K562 (cell line): Measurements from ENCODE around the gene MYO1H. TPM values are rescaled to one million over a fixed set of nuclear protein-coding genes. Genes with fewer than 3 reads are reported as not detected.

Source experiments
- ATAC-seq: fragments of 200-7000 bp; cut with Tn5 transposase; 3 replicates; pipeline ENCODE4 v1.9.1; 2020; ENCODE audit warnings: moderate library complexity
- BruUV-seq: library from RNA; stranded (reverse); fragments of 400-500 nt; replicated peaks from 2 replicates; lab custom pipeline; 2021; lab: Mats Ljungman, UMichigan
- CTCF ChIA-PET: fragments of 300-600 bp; formaldehyde crosslinking; extraction: SDS; loops from one replicate; lab custom pipeline; 2021; ENCODE audit warnings: low intra/inter-chr PET ratio; lab: Yijun Ruan, JAX
- POLR2A ChIA-PET: fragments of 300-600, 350-650 bp; sonication (Branson Sonifier 250); formaldehyde crosslinking; extraction: SDS; loops from one replicate; lab custom pipeline; 2021; ENCODE audit warnings: antibody characterized with exemption, inconsistent platforms; lab: Yijun Ruan, JAX
- DNase-seq, 4 experiments: peaks; one replicate each; pipeline versions ENCODE4 v3.0.0 to v3.0.0-alpha.2; 2011 to 2018; ENCODE audit warnings: low spot score in 3 of 4, mixed read lengths in 3 of 4; ENCODE audit errors: extremely low read depth in 1 of 4
- FAIRE-seq: peaks from 2 replicates; lab custom pipeline; 2011; peaks lifted over from hg19 to GRCh38; lab: Jason Lieb, UNC
- H2AFZ ChIP-seq: 2 replicates; pipeline ENCODE4 v1.6.0; 2011; ENCODE audit warnings: low read depth, low read length, control low read depth, inconsistent platforms
- H3K27ac ChIP-seq: fragments of 200-600 bp; 3 replicates; pipeline ENCODE4 v1.8.0; 2011; ENCODE audit warnings: low read depth, mild to moderate bottlenecking, control low read depth, inconsistent platforms, low read length, moderate library complexity, mixed read lengths; ENCODE audit errors: extremely low read depth
- H3K27me3 ChIP-seq, 2 experiments: fragments of 300-600 bp in 1 of 2; 2 replicates in 1 of 2; 3 replicates in 1 of 2; pipeline versions ENCODE4 v1.6.0 to v1.8.0; 2011; ENCODE audit warnings: inconsistent platforms in 2 of 2, low read length in 2 of 2, mild to moderate bottlenecking in 1 of 2, mixed read lengths in 1 of 2, moderate library complexity in 1 of 2; ENCODE audit not compliant: control insufficient read depth in 2 of 2, insufficient read depth in 2 of 2
- H3K36me3 ChIP-seq: fragments of 300-600 bp; 3 replicates; pipeline ENCODE4 v1.8.0; 2011; ENCODE audit warnings: mild to moderate bottlenecking, low read length, inconsistent platforms; ENCODE audit not compliant: control insufficient read depth, insufficient read depth
- H3K4me1 ChIP-seq, 2 experiments: fragments of 200-600 bp in 1 of 2; replicated peaks in 1 of 2; 2 replicates in 1 of 2; 3 replicates in 1 of 2; pipeline versions ENCODE4 v1.5.1 to v1.8.0; 2011; ENCODE audit warnings: inconsistent platforms in 2 of 2, low read length in 2 of 2, mild to moderate bottlenecking in 1 of 2, mixed read lengths in 1 of 2, moderate library complexity in 1 of 2; ENCODE audit not compliant: control insufficient read depth in 2 of 2, insufficient read depth in 2 of 2
- H3K4me2 ChIP-seq: 2 replicates; pipeline ENCODE4 v1.6.1; 2011; ENCODE audit warnings: low read length, control low read depth, inconsistent platforms, mixed read lengths; ENCODE audit not compliant: insufficient read depth
- H3K4me3 ChIP-seq: fragments of 200-600 bp; sonication (generic), shearing (Covaris generic); 2 replicates; pipeline ENCODE4 v1.5.1; 2016; ENCODE audit warnings: control low read depth, inconsistent platforms
- H3K79me2 ChIP-seq: fragments of 200-600 bp; 3 replicates; pipeline ENCODE4 v1.8.0; 2011; ENCODE audit warnings: low read length, inconsistent platforms; ENCODE audit not compliant: control insufficient read depth, insufficient read depth
- H3K9ac ChIP-seq, 2 experiments: 2 replicates each; pipeline versions ENCODE4 v1.6.0 to v1.6.1; 2011; ENCODE audit warnings: low read depth in 2 of 2, low read length in 2 of 2, control low read depth in 1 of 2, inconsistent platforms in 1 of 2, mild to moderate bottlenecking in 1 of 2, mixed read lengths in 1 of 2; ENCODE audit not compliant: insufficient read depth in 1 of 2
- H3K9me1 ChIP-seq: one replicate; pipeline ENCODE4 v1.6.0; 2011; ENCODE audit warnings: inconsistent platforms, mild to moderate bottlenecking, low read length, moderate library complexity; ENCODE audit not compliant: control insufficient read depth, insufficient read depth
- H3K9me3 ChIP-seq: replicated peaks from 2 replicates; pipeline ENCODE4 v1.5.1; 2011; ENCODE audit warnings: low read depth, low read length, inconsistent platforms; ENCODE audit not compliant: control insufficient read depth, insufficient read depth
- H4K20me1 ChIP-seq: replicated peaks from 2 replicates; pipeline ENCODE4 v1.6.1; 2011; ENCODE audit warnings: low read length, inconsistent platforms, mixed read lengths; ENCODE audit not compliant: control insufficient read depth, insufficient read depth
- CREM ChIP-seq: IDR thresholded peaks from 2 replicates; pipeline ENCODE4 v1.6.1; 2014; ENCODE audit warnings: antibody characterized with exemption, low read depth
- ELF4 ChIP-seq: fragments of 450-650 bp; formaldehyde crosslinking; IDR thresholded peaks from 2 replicates; pipeline ENCODE4 v1.4.0; 2022; ENCODE audit warnings: missing genetic modification characterization
- EZH2 ChIP-seq: IDR thresholded peaks from 2 replicates; pipeline ENCODE4 v1.6.1; 2012; ENCODE audit warnings: low read depth, mild to moderate bottlenecking, inconsistent platforms, low read length, borderline replicate concordance
- GABPB2 ChIP-seq: fragments of 250-450 bp; sonication (Bioruptor Pico); conservative IDR thresholded peaks from 2 replicates; pipeline ENCODE4 v1.5.1; 2021; ENCODE audit warnings: mild to moderate bottlenecking
- HCFC1 ChIP-seq: IDR thresholded peaks from 2 replicates; pipeline ENCODE4 v1.6.1; 2012; ENCODE audit warnings: low read depth, low read length, improper control_type of control experiment
- L3MBTL2 ChIP-seq: fragments of 450-650 bp; IDR thresholded peaks from 2 replicates; pipeline ENCODE4 v1.6.1; 2016; ENCODE audit warnings: mild to moderate bottlenecking, moderate library complexity
- MLX ChIP-seq, 2 experiments: fragments of 450-650 bp in 1 of 2; sonication (generic) in 1 of 2; formaldehyde crosslinking; conservative IDR thresholded peaks; 2 replicates each; pipeline versions ENCODE4 v1.4.0 to v1.8.1; 2020 to 2022; ENCODE audit warnings: mild to moderate bottlenecking in 1 of 2, missing genetic modification reagents in 1 of 2
- PHF21A ChIP-seq: fragments of 450-650 bp; IDR thresholded peaks from 2 replicates; pipeline ENCODE4 v1.6.1; 2017; ENCODE audit warnings: low read depth, borderline replicate concordance
- RFX7 ChIP-seq: fragments of 250-450 bp; sonication (Bioruptor Pico); IDR thresholded peaks from 2 replicates; pipeline ENCODE4 v1.5.1; 2021; ENCODE audit warnings: mild to moderate bottlenecking
- RREB1 ChIP-seq: fragments of 250-450 bp; sonication (Bioruptor Pico); IDR thresholded peaks from 2 replicates; pipeline ENCODE4 v1.4.0; 2020
- SMARCA4 ChIP-seq: fragments of 450-650 bp; IDR thresholded peaks from 2 replicates; pipeline ENCODE4 v1.6.1; 2016
- ZNF133 ChIP-seq: fragments of 250-450 bp; sonication (Bioruptor Pico); IDR thresholded peaks from 2 replicates; pipeline ENCODE4 v1.4.0; 2020; ENCODE audit warnings: mild to moderate bottlenecking
- ZNF23 ChIP-seq: fragments of 250-450 bp; sonication (Bioruptor Pico); IDR thresholded peaks from 2 replicates; pipeline ENCODE4 v1.4.0; 2020; ENCODE audit warnings: mild to moderate bottlenecking
- WGBS: fragments of 100-300 bp; shearing (Covaris generic); methylation state at CpG from one replicate; pipeline ENCODE4 v1.1.6; 2016; ENCODE audit warnings: low coverage, mixed read lengths; ENCODE audit not compliant: insufficient coverage; ENCODE audit errors: missing lambda C conversion rate; 5-methylcytosine and 5-hydroxymethylcytosine counted together
- in situ Hi-C: fragments of 300-500 bp; cut with MboI; formaldehyde crosslinking; loops from 4 replicates; pipeline ENCODE4 v1.15.0; 2018; ENCODE audit warnings: inconsistent platforms, mixed read lengths
- intact Hi-C: fragments of 100-400 bp; cut with micrococcal nuclease; formaldehyde crosslinking; loops from 2 replicates; pipeline ENCODE4 v1.14.2; 2022
- polyA plus RNA-seq, 8 experiments: library from polyadenylated mRNA; depleted of rRNA in 4 of 8; stranded (reverse) in 5 of 8; unstranded in 3 of 8; fragments of >200 nt; fragmentation: Nextera tagmentation in 2 of 8; fragmentation: Illumina TruSeq in 1 of 8; extraction: Ambion mirVana in 2 of 8; extraction: Trizol in 1 of 8; gene quantifications; 2 replicates each; pipeline versions ENCODE4 v1.2.1 to v1.2.3, GENCODE V29; 2011 to 2014; ENCODE audit warnings: inconsistent platforms in 1 of 8, missing spikeins in 1 of 8
- total RNA-seq, 7 experiments: library from RNA; depleted of rRNA in 6 of 7; stranded (reverse); fragments of >200 nt in 6 of 7; fragmentation: Illumina TruSeq in 2 of 7; extraction: Trizol in 2 of 7; gene quantifications; 2 replicates each; pipeline versions ENCODE4 v1.2.1 to v1.2.3, GENCODE V29; 2011 to 2021; ENCODE audit warnings: low replicate concordance in 1 of 7

MYO1H gene
- total and polyA plus RNA-seq, 9 of the 15 experiments (the other 6 are each of a cell fraction or from before 2014, with no cell fraction given) = not detected

GRCh38 chr12:109435428-109436187 is 87.9 kb downstream of the MYO1H start (continued):
- TF ChIP-seq MLX (CRISPR knock-in tag; conservative IDR thresholded peaks at IDR 0.05) = no peak
- TF ChIP-seq SMARCA4 = no peak
- no peak for TF ChIP-seq CREM
- no peak for TF ChIP-seq L3MBTL2
- no peak for TF ChIP-seq HCFC1
- TF ChIP-seq PHF21A = no peak

- ChIA-PET CTCF (no interaction called here), POLR2A (interaction anchor here (0.9 kb wide), 1 partner anchor 27 kb away, joined by 4 read pairs; no protein-coding TSS in a partner anchor)
- BruUV-seq = no TSS peak
- H2AFZ ChIP-seq = no peak overlapping the region
- H3K4me2 ChIP-seq = no peak overlapping the region
- ATAC-seq = no peak
- H3K9me3 ChIP-seq = no peaks in the 10 kb centered on the region
- H3K4me1 ChIP-seq = no peaks in the 10 kb centered on the region; a peak in 1 of 5 replicates
- no peak for FAIRE-seq
- H3K79me2 ChIP-seq = no peaks in the 10 kb centered on the region
- no peaks in the 10 kb centered on the region for H3K9me1 ChIP-seq
- no peak overlapping the region for H3K4me3 ChIP-seq
- no peaks in the 10 kb centered on the region for H4K20me1 ChIP-seq
- peaks cover 23 to 36% of the 10 kb centered on the region in 2 experiments; a peak in 4 of 5 replicates for H3K27me3 ChIP-seq
- DNase-seq = no peak
- intact Hi-C loops (no loop called here), in situ Hi-C loops (no loop called here)
- 8% methylated on average over 6 of the region's 7 CpGs for whole genome bisulfite sequencing
- no peaks in the 10 kb centered on the region for H3K36me3 ChIP-seq
- H3K9ac ChIP-seq = no peak overlapping the region
- no peak overlapping the region for H3K27ac ChIP-seq
- TF ChIP-seq ZNF133 (CRISPR knock-in tag) (no peak), GABPB2 (no peak), RFX7 (no peak), ELF4 (no peak), RREB1 (CRISPR knock-in tag) (no peak), ZNF23 (no peak), EZH2 (no peak)
These were observed 88.5 kb downstream of the MYO1H start for GRCh38 chr12:109436188-109436560.
